SK-N-SH (cell line): ENCODE data around the gene APC. TPM values are rescaled to one million over a fixed set of nuclear protein-coding genes. Genes with fewer than 3 reads are reported as not detected.

Experiments
- CTCF ChIA-PET: fragments of 300-600, 350-600 bp; formaldehyde crosslinking; extraction: SDS; loops from one replicate; lab custom pipeline; 2021; lab: Yijun Ruan, JAX
- POLR2A ChIA-PET: fragments of 350-600 bp; sonication (Branson Sonifier 250); formaldehyde crosslinking; extraction: SDS; loops from one replicate; lab custom pipeline; 2020; ENCODE audit warnings: antibody characterized with exemption, inconsistent platforms; lab: Yijun Ruan, JAX
- DNase-seq: peaks from one replicate; pipeline ENCODE4 v3.0.0; 2012
- H2AFZ ChIP-seq: fragments of 200-600 bp; sonication (generic); 2 replicates; pipeline ENCODE4 v1.8.1; 2016; ENCODE audit warnings: antibody characterized with exemption, mild to moderate bottlenecking, low read depth
- H3F3A ChIP-seq: fragments of 200-600 bp; sonication (generic); replicated peaks from 2 replicates; pipeline ENCODE3; 2016; ENCODE audit warnings: antibody characterized with exemption, mild to moderate bottlenecking; ENCODE audit not compliant: insufficient read depth
- H3K27ac ChIP-seq, 2 experiments: fragments of 200-500 bp in 1 of 2; fragments of 200-600 bp in 1 of 2; sonication (Bioruptor generic) in 1 of 2; sonication (generic), shearing (Covaris generic) in 1 of 2; 2 replicates each; pipeline versions ENCODE4 v1.5.1 to v1.6.1; 2014 to 2016; ENCODE audit warnings: low read depth in 2 of 2, inconsistent platforms in 1 of 2, low read length in 1 of 2, mild to moderate bottlenecking in 1 of 2, mixed read lengths in 1 of 2
- H3K27me3 ChIP-seq: fragments of 200-600 bp; sonication (generic), shearing (Covaris generic); 2 replicates; pipeline ENCODE4 v1.6.1; 2016; ENCODE audit warnings: mixed run types; ENCODE audit not compliant: insufficient read depth
- H3K36me3 ChIP-seq, 2 experiments: fragments of 200-500 bp in 1 of 2; fragments of 200-600 bp in 1 of 2; sonication (Bioruptor generic) in 1 of 2; sonication (generic) in 1 of 2; replicated peaks in 1 of 2; 2 replicates each; pipeline versions ENCODE3 to v1.5.1; 2014 to 2016; ENCODE audit warnings: low read length in 1 of 2, mild to moderate bottlenecking in 1 of 2; ENCODE audit not compliant: insufficient read depth in 2 of 2, control insufficient read depth in 1 of 2
- H3K4me1 ChIP-seq, 2 experiments: fragments of 200-500 bp in 1 of 2; fragments of 200-600 bp in 1 of 2; sonication (Bioruptor generic) in 1 of 2; sonication (generic), shearing (Covaris generic) in 1 of 2; 2 replicates each; pipeline versions ENCODE4 v1.5.1 to v1.6.1; 2014 to 2016; ENCODE audit warnings: low read depth in 1 of 2, low read length in 1 of 2, mixed run types in 1 of 2; ENCODE audit not compliant: insufficient read depth in 2 of 2, control insufficient read depth in 1 of 2
- H3K4me2 ChIP-seq: fragments of 200-600 bp; sonication (generic), shearing (Covaris generic); 2 replicates; pipeline ENCODE4 v1.6.1; 2017; ENCODE audit warnings: mixed run types
- H3K4me3 ChIP-seq, 2 experiments: fragments of 200-500 bp in 1 of 2; fragments of 200-600 bp in 1 of 2; sonication (Bioruptor generic) in 1 of 2; sonication (generic), shearing (Covaris generic) in 1 of 2; 2 replicates each; pipeline versions ENCODE4 v1.5.1 to v1.8.1; 2014 to 2016; ENCODE audit warnings: low read depth in 2 of 2, inconsistent platforms in 1 of 2, low read length in 1 of 2, mild to moderate bottlenecking in 1 of 2, mixed read lengths in 1 of 2, moderate library complexity in 1 of 2
- H3K79me2 ChIP-seq: fragments of 200-600 bp; sonication (generic); 2 replicates; pipeline ENCODE4 v1.8.1; 2017; ENCODE audit warnings: mild to moderate bottlenecking; ENCODE audit not compliant: insufficient read depth
- H3K9ac ChIP-seq: fragments of 200-600 bp; sonication (generic); 2 replicates; pipeline ENCODE4 v1.6.1; 2017; ENCODE audit warnings: mixed run types
- H3K9me2 ChIP-seq: fragments of 200-600 bp; sonication (generic); 2 replicates; pipeline ENCODE4 v1.6.1; 2017; ENCODE audit warnings: mixed run types
- H3K9me3 ChIP-seq: fragments of 200-600 bp; sonication (generic); 2 replicates; pipeline ENCODE4 v1.6.1; 2017; ENCODE audit warnings: mixed run types, mild to moderate bottlenecking, moderate library complexity
- H4K20me1 ChIP-seq: fragments of 200-600 bp; sonication (generic); 2 replicates; pipeline ENCODE4 v1.6.1; 2017; ENCODE audit warnings: mild to moderate bottlenecking, mixed run types; ENCODE audit not compliant: insufficient read depth
- CHD2 ChIP-seq: fragments of 150-350 bp; IDR thresholded peaks from 2 replicates; pipeline ENCODE4 v1.6.1; 2018; ENCODE audit warnings: low read length; ENCODE audit not compliant: partially characterized antibody
- FOSL2 ChIP-seq: IDR thresholded peaks from 2 replicates; pipeline ENCODE4 v1.4.0; 2012; ENCODE audit warnings: low read depth, mild to moderate bottlenecking, moderate library complexity, borderline replicate concordance
- FOXJ3 ChIP-seq: sonication (generic); formaldehyde crosslinking; IDR thresholded peaks from 2 replicates; pipeline ENCODE4 v1.5.1; 2020; ENCODE audit warnings: mild to moderate bottlenecking, missing genetic modification reagents
- FOXM1 ChIP-seq: IDR thresholded peaks from 2 replicates; pipeline ENCODE4 v1.4.0; 2012; ENCODE audit warnings: low read depth, mild to moderate bottlenecking
- GABPA ChIP-seq: IDR thresholded peaks from 2 replicates; pipeline ENCODE4 v1.4.0; 2012; ENCODE audit warnings: low read depth, mild to moderate bottlenecking
- GATA2 ChIP-seq: sonication (generic); formaldehyde crosslinking; IDR thresholded peaks from 2 replicates; pipeline ENCODE4 v1.5.0; 2020; ENCODE audit warnings: mild to moderate bottlenecking, missing genetic modification reagents
- MEF2A ChIP-seq: IDR thresholded peaks from 2 replicates; pipeline ENCODE4 v1.4.0; 2012; ENCODE audit warnings: low read depth, borderline replicate concordance
- NFIC ChIP-seq: IDR thresholded peaks from 2 replicates; pipeline ENCODE4 v1.4.0; 2012; ENCODE audit warnings: borderline replicate concordance
- NRF1 ChIP-seq: IDR thresholded peaks from 2 replicates; pipeline ENCODE4 v1.6.1; 2012; ENCODE audit warnings: low read depth, mild to moderate bottlenecking, low read length
- SMC3 ChIP-seq: IDR thresholded peaks from 2 replicates; pipeline ENCODE4 v1.6.1; 2012; ENCODE audit warnings: low read depth, low read length, improper control_type of control experiment
- TCF12 ChIP-seq: IDR thresholded peaks from 2 replicates; pipeline ENCODE4 v1.4.0; 2012
- TEAD4 ChIP-seq: IDR thresholded peaks from 2 replicates; pipeline ENCODE4 v1.4.0; 2012; ENCODE audit warnings: mild to moderate bottlenecking, borderline replicate concordance; ENCODE audit not compliant: insufficient read depth
- YY1 ChIP-seq: IDR thresholded peaks from 2 replicates; pipeline ENCODE4 v1.4.0; 2012; ENCODE audit warnings: low read depth, mild to moderate bottlenecking
- WGBS: methylation state at CpG from one replicate; pipeline ENCODE4 v1.1.6; 2017; ENCODE audit warnings: low lambda C conversion rate; 5-methylcytosine and 5-hydroxymethylcytosine counted together
- polyA plus RNA-seq, 3 experiments: library from polyadenylated mRNA; depleted of rRNA; stranded (reverse); fragments of >200 nt; gene quantifications; 2 replicates each; pipeline ENCODE4 v1.2.3, GENCODE V29; 2012
- TF ChIP-seq, protein P1 (sequence below): IDR thresholded peaks from 2 replicates; pipeline ENCODE4 v1.6.1; 2012; ENCODE audit warnings: mild to moderate bottlenecking, low read depth, low read length, moderate library complexity
- TF ChIP-seq, protein P2 (sequence below): IDR thresholded peaks from 2 replicates; pipeline ENCODE4 v1.4.0; 2012; ENCODE audit warnings: low read depth, borderline replicate concordance
- TF ChIP-seq, protein P3 (sequence below): IDR thresholded peaks from 2 replicates; pipeline ENCODE4 v1.4.0; 2012; ENCODE audit warnings: low read depth
- TF ChIP-seq, protein P4 (sequence below): IDR thresholded peaks from 2 replicates; pipeline ENCODE4 v1.4.0; 2012; ENCODE audit warnings: low read depth, borderline replicate concordance
- TF ChIP-seq, protein P5 (sequence below): fragments of 150-350 bp; IDR thresholded peaks from 2 replicates; pipeline ENCODE4 v1.6.1; 2016; ENCODE audit warnings: mild to moderate bottlenecking, low read depth, low read length
- TF ChIP-seq, protein P6 (sequence below): IDR thresholded peaks from 2 replicates; pipeline ENCODE4; 2012
- TF ChIP-seq, protein P7 (sequence below): fragments of 200-600 bp; sonication (generic); IDR thresholded peaks from 2 replicates; pipeline ENCODE4 v1.6.1; 2017; ENCODE audit warnings: antibody characterized with exemption, mild to moderate bottlenecking, moderate library complexity

Gene APC
- polyA plus RNA-seq, 1 of the 3 experiments (the other 2 are of a cell fraction), result 5.1 TPM

DNA sequence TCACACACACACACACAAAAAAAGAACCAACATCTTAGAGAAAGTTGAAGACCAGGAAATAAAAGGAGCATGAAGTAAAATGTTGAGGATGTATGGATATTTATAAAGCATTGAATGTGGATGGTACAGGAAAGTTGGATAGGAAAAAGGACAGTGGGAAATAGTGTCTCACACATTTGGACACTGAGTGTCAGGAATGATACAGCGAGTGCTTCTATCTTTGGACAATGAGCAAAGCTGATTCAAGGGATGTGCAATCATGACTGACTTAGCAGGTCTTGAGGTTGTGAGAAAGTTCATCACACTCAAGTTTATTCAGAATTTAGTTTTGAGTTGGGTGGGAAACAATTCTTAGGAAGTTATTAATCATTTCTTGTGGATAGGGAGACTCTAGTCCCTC, 73.3 kb downstream of the APC start:
- no peak for DNase-seq
- H3K9me2 ChIP-seq, result no peaks in the 10 kb centered on the region
- ChIA-PET CTCF (no interaction called here), POLR2A (no interaction called here)
- no peak overlapping the region for H2AFZ ChIP-seq
- H3K4me2 ChIP-seq, result no peak overlapping the region
- WGBS, result 95% methylated on average over 1 of the region's 1 CpG
- H3K79me2 ChIP-seq, result no peaks in the 10 kb centered on the region
- no peaks in the 10 kb centered on the region for H3K27me3 ChIP-seq
- H3F3A ChIP-seq, result no peaks in the 10 kb centered on the region
- H3K36me3 ChIP-seq, result peaks cover 12 to 33% of the 10 kb centered on the region in 2 experiments
- no peak overlapping the region for H3K4me3 ChIP-seq
- H3K9me3 ChIP-seq, result no peaks in the 10 kb centered on the region
- no peaks in the 10 kb centered on the region for H4K20me1 ChIP-seq
- H3K27ac ChIP-seq, result no peak overlapping the region
- TF ChIP-seq TCF12, result no peak
- no peak for TF ChIP-seq GABPA
- no peak for TF ChIP-seq GATA2
- TF ChIP-seq, protein P1, sequence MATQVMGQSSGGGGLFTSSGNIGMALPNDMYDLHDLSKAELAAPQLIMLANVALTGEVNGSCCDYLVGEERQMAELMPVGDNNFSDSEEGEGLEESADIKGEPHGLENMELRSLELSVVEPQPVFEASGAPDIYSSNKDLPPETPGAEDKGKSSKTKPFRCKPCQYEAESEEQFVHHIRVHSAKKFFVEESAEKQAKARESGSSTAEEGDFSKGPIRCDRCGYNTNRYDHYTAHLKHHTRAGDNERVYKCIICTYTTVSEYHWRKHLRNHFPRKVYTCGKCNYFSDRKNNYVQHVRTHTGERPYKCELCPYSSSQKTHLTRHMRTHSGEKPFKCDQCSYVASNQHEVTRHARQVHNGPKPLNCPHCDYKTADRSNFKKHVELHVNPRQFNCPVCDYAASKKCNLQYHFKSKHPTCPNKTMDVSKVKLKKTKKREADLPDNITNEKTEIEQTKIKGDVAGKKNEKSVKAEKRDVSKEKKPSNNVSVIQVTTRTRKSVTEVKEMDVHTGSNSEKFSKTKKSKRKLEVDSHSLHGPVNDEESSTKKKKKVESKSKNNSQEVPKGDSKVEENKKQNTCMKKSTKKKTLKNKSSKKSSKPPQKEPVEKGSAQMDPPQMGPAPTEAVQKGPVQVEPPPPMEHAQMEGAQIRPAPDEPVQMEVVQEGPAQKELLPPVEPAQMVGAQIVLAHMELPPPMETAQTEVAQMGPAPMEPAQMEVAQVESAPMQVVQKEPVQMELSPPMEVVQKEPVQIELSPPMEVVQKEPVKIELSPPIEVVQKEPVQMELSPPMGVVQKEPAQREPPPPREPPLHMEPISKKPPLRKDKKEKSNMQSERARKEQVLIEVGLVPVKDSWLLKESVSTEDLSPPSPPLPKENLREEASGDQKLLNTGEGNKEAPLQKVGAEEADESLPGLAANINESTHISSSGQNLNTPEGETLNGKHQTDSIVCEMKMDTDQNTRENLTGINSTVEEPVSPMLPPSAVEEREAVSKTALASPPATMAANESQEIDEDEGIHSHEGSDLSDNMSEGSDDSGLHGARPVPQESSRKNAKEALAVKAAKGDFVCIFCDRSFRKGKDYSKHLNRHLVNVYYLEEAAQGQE, result no peak
- TF ChIP-seq, protein P2, sequence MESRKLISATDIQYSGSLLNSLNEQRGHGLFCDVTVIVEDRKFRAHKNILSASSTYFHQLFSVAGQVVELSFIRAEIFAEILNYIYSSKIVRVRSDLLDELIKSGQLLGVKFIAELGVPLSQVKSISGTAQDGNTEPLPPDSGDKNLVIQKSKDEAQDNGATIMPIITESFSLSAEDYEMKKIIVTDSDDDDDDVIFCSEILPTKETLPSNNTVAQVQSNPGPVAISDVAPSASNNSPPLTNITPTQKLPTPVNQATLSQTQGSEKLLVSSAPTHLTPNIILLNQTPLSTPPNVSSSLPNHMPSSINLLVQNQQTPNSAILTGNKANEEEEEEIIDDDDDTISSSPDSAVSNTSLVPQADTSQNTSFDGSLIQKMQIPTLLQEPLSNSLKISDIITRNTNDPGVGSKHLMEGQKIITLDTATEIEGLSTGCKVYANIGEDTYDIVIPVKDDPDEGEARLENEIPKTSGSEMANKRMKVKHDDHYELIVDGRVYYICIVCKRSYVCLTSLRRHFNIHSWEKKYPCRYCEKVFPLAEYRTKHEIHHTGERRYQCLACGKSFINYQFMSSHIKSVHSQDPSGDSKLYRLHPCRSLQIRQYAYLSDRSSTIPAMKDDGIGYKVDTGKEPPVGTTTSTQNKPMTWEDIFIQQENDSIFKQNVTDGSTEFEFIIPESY, result no peak
- no peak for TF ChIP-seq FOXM1
- no peak for TF ChIP-seq SMC3
- no peak for TF ChIP-seq MEF2A
- TF ChIP-seq CHD2, result no peak
- TF ChIP-seq, protein P3, sequence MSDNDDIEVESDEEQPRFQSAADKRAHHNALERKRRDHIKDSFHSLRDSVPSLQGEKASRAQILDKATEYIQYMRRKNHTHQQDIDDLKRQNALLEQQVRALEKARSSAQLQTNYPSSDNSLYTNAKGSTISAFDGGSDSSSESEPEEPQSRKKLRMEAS, result no peak
- no peak for TF ChIP-seq TEAD4
- TF ChIP-seq YY1, result no peak
- no peak for TF ChIP-seq NFIC
- TF ChIP-seq FOSL2, result no peak
- TF ChIP-seq, protein P4, sequence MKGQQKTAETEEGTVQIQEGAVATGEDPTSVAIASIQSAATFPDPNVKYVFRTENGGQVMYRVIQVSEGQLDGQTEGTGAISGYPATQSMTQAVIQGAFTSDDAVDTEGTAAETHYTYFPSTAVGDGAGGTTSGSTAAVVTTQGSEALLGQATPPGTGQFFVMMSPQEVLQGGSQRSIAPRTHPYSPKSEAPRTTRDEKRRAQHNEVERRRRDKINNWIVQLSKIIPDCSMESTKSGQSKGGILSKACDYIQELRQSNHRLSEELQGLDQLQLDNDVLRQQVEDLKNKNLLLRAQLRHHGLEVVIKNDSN, result no peak
- TF ChIP-seq, protein P5, sequence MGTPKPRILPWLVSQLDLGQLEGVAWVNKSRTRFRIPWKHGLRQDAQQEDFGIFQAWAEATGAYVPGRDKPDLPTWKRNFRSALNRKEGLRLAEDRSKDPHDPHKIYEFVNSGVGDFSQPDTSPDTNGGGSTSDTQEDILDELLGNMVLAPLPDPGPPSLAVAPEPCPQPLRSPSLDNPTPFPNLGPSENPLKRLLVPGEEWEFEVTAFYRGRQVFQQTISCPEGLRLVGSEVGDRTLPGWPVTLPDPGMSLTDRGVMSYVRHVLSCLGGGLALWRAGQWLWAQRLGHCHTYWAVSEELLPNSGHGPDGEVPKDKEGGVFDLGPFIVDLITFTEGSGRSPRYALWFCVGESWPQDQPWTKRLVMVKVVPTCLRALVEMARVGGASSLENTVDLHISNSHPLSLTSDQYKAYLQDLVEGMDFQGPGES, result no peak
- TF ChIP-seq NRF1, result no peak
- TF ChIP-seq, protein P6, sequence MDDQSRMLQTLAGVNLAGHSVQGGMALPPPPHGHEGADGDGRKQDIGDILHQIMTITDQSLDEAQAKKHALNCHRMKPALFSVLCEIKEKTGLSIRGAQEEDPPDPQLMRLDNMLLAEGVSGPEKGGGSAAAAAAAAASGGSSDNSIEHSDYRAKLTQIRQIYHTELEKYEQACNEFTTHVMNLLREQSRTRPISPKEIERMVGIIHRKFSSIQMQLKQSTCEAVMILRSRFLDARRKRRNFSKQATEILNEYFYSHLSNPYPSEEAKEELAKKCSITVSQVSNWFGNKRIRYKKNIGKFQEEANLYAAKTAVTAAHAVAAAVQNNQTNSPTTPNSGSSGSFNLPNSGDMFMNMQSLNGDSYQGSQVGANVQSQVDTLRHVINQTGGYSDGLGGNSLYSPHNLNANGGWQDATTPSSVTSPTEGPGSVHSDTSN, result no peak
- no peak for TF ChIP-seq FOXJ3 (CRISPR knock-in tag)
- TF ChIP-seq, protein P7, sequence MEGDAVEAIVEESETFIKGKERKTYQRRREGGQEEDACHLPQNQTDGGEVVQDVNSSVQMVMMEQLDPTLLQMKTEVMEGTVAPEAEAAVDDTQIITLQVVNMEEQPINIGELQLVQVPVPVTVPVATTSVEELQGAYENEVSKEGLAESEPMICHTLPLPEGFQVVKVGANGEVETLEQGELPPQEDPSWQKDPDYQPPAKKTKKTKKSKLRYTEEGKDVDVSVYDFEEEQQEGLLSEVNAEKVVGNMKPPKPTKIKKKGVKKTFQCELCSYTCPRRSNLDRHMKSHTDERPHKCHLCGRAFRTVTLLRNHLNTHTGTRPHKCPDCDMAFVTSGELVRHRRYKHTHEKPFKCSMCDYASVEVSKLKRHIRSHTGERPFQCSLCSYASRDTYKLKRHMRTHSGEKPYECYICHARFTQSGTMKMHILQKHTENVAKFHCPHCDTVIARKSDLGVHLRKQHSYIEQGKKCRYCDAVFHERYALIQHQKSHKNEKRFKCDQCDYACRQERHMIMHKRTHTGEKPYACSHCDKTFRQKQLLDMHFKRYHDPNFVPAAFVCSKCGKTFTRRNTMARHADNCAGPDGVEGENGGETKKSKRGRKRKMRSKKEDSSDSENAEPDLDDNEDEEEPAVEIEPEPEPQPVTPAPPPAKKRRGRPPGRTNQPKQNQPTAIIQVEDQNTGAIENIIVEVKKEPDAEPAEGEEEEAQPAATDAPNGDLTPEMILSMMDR, result no peak
- H3K4me1 ChIP-seq, result no peaks in the 10 kb centered on the region
- no peak overlapping the region for H3K9ac ChIP-seq
